Epithelial cell of proximal tubule (primary cell): Measurements from ENCODE around the gene PPP3CA. TPM values are rescaled to one million over a fixed set of nuclear protein-coding genes. Genes with fewer than 3 reads are reported as not detected.

Experiments used
- DNase-seq: peaks from one replicate; pipeline ENCODE4 v3.0.0-alpha.2; 2011; ENCODE audit warnings: low read depth
- H3K4me3 ChIP-seq: 2 replicates; pipeline ENCODE4 v1.5.1; 2011; ENCODE audit warnings: low read depth, mild to moderate bottlenecking, low read length
- total RNA-seq: library from RNA; depleted of rRNA; stranded (reverse); fragments of >200 nt; gene quantifications from 2 replicates; pipeline ENCODE4 v1.2.3, GENCODE V29; 2015
- TF ChIP-seq, protein P1 (sequence below): conservative IDR thresholded peaks from 2 replicates; pipeline ENCODE4 v1.5.1; 2012; ENCODE audit warnings: low read depth, mild to moderate bottlenecking, low read length

The PPP3CA gene
- total RNA-seq, 1 donor from 2014 or later: 16.5 TPM

DNA sequence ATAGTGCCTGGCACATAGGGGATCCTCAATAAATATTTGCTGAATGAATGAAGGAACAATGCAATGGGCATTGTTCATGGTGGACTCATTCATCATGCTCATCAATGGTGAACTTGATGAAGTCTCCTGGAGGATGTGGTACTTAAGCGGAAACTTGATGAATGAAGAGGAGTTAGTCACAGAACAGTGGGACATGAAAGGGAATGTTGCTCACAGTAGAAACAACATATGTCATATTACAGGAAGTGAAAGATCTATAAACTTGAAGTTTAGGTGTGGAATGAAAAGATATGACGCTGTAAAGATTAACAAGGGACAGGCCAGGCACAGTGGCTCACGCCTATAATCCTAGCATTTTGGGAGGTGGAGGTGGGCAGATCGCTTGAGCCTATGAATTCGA is 224.1 kb downstream of the PPP3CA start:
- no peak for DNase-seq
- TF ChIP-seq, protein P1, sequence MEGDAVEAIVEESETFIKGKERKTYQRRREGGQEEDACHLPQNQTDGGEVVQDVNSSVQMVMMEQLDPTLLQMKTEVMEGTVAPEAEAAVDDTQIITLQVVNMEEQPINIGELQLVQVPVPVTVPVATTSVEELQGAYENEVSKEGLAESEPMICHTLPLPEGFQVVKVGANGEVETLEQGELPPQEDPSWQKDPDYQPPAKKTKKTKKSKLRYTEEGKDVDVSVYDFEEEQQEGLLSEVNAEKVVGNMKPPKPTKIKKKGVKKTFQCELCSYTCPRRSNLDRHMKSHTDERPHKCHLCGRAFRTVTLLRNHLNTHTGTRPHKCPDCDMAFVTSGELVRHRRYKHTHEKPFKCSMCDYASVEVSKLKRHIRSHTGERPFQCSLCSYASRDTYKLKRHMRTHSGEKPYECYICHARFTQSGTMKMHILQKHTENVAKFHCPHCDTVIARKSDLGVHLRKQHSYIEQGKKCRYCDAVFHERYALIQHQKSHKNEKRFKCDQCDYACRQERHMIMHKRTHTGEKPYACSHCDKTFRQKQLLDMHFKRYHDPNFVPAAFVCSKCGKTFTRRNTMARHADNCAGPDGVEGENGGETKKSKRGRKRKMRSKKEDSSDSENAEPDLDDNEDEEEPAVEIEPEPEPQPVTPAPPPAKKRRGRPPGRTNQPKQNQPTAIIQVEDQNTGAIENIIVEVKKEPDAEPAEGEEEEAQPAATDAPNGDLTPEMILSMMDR: no peak
- H3K4me3 ChIP-seq: no peak overlapping the region

DNA sequence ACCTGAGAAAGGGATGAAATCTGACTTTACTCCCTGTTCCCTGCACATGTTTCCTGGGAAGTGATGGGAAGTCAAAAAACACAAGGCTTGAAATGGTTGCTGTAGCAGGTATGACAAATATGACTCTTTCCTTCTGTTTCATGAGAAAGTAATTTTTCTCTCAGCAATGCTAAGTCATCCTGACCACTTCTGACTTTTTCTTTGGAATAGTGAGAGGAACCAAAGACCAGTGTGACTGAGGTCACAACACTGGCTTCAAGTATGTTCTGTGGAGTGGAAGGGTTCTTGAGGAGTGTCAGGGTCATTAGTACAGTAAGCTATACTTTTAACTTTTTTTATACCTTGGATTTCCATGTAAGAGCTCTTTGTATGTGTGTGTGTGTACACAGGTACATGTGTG is 225.3 kb downstream of the PPP3CA start:
- H3K4me3 ChIP-seq: no peak overlapping the region
- no peak for DNase-seq
- TF ChIP-seq, protein P1: no peak

DNA sequence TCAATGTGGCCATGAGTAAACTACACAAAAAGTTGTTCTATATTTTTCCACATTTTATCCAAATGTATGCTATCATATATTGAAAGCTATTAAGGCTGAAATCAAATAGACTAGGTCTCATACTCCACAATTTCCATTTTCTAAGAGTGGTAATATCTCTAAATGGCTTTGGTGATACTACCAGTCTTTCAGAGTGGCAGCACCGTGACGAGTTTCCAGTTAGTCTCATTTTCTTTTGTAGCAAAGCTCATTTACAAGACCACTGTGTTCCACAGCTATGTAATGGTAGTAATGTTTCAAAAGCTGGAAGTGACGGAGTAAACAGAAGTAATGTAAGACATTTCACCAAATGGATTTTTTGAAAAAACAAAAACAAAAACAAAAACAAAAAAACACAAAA is 228.2 kb downstream of the PPP3CA start:
- no peak overlapping the region for H3K4me3 ChIP-seq
- TF ChIP-seq, protein P1: no peak
- no peak for DNase-seq

DNA sequence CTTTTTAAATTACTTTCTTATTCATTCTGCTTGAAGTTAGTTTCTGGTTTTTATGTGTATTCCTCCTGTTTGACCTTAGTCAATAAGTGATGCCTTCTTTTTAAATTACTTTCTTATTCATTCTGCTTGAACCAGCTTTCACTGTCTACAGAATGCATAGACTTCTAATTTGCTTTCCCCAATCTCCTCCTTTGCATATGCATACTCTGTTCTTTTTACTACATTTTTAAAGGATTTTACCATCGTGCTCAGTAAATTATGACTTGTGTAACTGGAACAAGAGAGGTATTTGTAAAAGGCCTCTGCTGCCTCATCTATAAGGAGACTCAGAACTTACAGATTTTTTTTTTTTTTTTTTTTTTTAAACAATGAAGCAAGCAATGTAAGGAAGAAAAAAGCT is 228.7 kb downstream of the PPP3CA start:
- no peak for DNase-seq
- TF ChIP-seq, protein P1: no peak
- no peak overlapping the region for H3K4me3 ChIP-seq

DNA sequence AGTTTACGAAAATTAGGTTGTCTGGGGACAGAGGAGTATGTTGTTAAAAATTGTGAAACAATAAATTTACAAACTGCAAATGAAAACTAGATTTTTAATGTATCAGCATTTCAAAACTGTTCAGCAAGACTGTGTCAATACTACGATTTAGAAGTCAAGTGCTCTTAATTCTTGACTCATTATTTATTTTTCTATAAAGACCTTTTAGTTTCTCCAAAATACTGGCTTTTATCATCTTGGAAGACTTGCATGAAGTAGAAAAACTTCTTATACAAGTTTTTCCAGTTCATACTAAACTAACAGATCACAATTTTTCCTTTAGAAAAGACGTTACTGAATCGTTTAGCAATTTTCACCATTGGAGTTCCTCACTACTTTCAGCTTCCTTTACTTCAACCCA is 231.4 kb downstream of the PPP3CA start:
- DNase-seq: no peak
- TF ChIP-seq, protein P1: no peak
- no peak overlapping the region for H3K4me3 ChIP-seq

DNA sequence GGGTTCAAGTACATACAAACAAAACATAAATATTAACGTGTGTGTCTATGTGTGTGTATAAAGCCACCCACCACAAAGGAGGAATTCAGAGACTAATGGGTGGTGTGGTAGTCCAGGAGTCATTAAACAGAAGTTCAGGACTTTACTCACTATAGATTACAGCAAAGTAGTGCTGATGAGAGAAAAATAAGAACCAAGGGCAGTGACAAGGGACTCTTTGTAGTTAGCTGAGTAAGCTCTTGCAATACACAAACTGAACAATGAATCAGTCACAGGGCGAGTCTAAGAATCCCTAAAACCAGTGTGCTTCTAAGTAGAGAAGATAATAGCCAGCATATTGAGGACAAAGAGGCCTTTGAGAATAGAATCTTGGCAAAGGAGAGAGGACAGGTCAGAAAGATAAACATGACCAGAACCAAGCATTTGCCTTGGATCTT is 232.4 kb downstream of the PPP3CA start:
- DNase-seq: no peak
- TF ChIP-seq, protein P1: no peak
- H3K4me3 ChIP-seq: no peak overlapping the region

DNA sequence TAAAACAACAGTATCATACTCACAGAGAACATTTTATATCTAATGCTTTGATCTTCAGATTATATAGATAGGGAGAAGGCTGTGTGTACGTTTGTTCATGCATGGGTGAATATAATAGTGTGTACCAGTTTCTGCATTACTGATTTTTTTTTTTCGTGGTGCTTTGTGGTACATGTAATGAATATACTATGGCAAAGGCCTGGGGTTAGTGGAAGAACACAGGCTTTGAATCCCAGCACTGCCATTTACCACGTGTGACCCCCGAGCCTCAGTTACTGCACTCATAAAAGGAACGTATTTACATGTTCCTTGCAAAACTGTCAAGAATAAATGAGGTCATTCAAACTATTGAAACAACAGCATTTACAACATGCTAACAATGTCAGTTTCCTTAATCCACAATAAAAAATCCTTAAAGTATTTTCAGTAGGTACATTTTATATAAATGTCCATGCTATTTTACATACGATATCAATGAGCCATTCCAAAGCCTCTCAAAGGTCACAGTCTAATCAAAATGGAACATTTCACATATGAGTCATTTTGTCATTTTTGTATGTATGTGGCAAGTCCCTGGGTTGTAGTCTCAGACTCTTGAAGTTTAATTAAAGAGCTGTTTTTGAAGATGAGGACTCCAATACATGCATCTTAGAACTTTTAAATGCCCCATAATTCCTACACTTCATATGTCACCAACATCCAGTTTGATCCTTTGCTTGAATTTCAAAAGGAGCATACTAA is 242.8 kb downstream of the PPP3CA start:
- H3K4me3 ChIP-seq: no peak overlapping the region
- no peak for DNase-seq
- TF ChIP-seq, protein P1: no peak
